Prostate gland (tissue), 2 donors: ENCODE measurements around the gene DSC2. TPM values are rescaled to one million over a fixed set of nuclear protein-coding genes. Genes with fewer than 3 reads are reported as not detected.
"Not testable (repeated sequence)": the region's sequence is repeated elsewhere in the genome, so short reads cannot be mapped to it uniquely, and the experiment has no call there.

Experiments
- DNase-seq: peaks from one replicate; pipeline ENCODE4 v3.0.0-alpha.2; 2019; ENCODE audit warnings: low spot score
- H3K27ac ChIP-seq, 2 donors: fragments of 200-600 bp; sonication (generic); 2 replicates each; pipeline ENCODE4 v1.5.1; 2017 to 2019
- H3K27me3 ChIP-seq: fragments of 200-600 bp; sonication (generic); replicated peaks from 2 replicates; pipeline ENCODE4 v1.5.1; 2019; ENCODE audit not compliant: insufficient read depth
- H3K36me3 ChIP-seq, 2 donors: fragments of 200-600 bp; sonication (generic); 1 replicate in 1 of 2; 2 replicates in 1 of 2; pipeline versions ENCODE4 v1.5.1 to v1.8.1; 2017 to 2019
- H3K4me1 ChIP-seq: fragments of 200-600 bp; sonication (generic); replicated peaks from 2 replicates; pipeline ENCODE4 v1.5.1; 2019
- H3K4me3 ChIP-seq, 2 donors: fragments of 200-600 bp; sonication (generic); 2 replicates each; pipeline ENCODE4 v1.5.1; 2017 to 2019
- H3K9me3 ChIP-seq: fragments of 200-600 bp; sonication (generic); 2 replicates; pipeline ENCODE4 v1.5.1; 2017
- POLR2A ChIP-seq: fragments of 450-650 bp; IDR thresholded peaks from one replicate; pipeline ENCODE4 v1.6.1; 2016; ENCODE audit warnings: antibody characterized with exemption, mild to moderate bottlenecking
- POLR2AphosphoS5 ChIP-seq: sonication (generic); formaldehyde crosslinking; IDR thresholded peaks from one replicate; pipeline ENCODE4 v1.6.1; 2017; ENCODE audit warnings: antibody characterized with exemption
- WGBS: methylation state at CpG from one replicate; pipeline ENCODE4 v1.1.5; 2018; 5-methylcytosine and 5-hydroxymethylcytosine counted together
- intact Hi-C: fragments of 100-400 bp; cut with DNase I; formaldehyde crosslinking; loops from one replicate; pipeline ENCODE4 v1.14.2; 2022
- total RNA-seq, 2 donors: library from RNA; depleted of rRNA; stranded (reverse); fragments of >200 nt; gene quantifications; one replicate each; pipeline ENCODE4 v1.1.0, GENCODE V29; 2016
- TF ChIP-seq, protein P1 (sequence below), 4 experiments: fragments of 200-600 bp in 2 of 4; fragments of 450-650 bp in 2 of 4; sonication (generic) in 2 of 4; IDR thresholded peaks; 1 replicate in 3 of 4; 2 replicates in 1 of 4; pipeline ENCODE4 v1.5.1; 2016 to 2019; ENCODE audit warnings: antibody characterized with exemption in 4 of 4, mild to moderate bottlenecking in 2 of 4, moderate library complexity in 2 of 4

DSC2 gene
- total RNA-seq, 2 donors from 2014 or later = 8.4 to 29.1 TPM

DNA sequence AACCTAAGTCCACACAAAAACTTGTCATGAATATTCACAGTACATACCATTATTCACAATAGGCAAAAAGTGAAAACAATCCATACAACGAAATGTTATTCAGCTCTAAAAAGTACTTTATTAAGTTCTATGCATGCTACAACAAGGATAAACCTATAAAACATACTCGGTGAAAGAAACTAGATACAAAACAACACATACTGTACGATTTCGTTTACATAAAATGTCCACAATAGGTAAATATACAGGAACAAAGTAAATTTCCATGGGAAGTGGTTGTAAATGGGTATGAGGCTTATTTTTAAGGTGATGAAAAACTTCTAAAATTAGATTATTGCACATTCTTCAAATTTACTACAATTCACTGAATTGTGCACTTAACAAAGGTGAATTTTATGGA lies 67.7 kb downstream of the DSC2 start:
- Histone ChIP-seq H3K36me3 (no peaks in the 10 kb centered on the region), H3K4me1 (no peaks in the 10 kb centered on the region), H3K27ac (no peak overlapping the region), H3K4me3 (no peak overlapping the region), H3K27me3 (no peaks in the 10 kb centered on the region), H3K9me3 (no peaks in the 10 kb centered on the region)
- WGBS = 35% methylated on average over 4 of the region's 4 CpGs
- TF ChIP-seq POLR2A (no peak), POLR2AphosphoS5 (peak; percentile 57)
- intact Hi-C loops = no loop called here
- DNase-seq = no peak

DNA sequence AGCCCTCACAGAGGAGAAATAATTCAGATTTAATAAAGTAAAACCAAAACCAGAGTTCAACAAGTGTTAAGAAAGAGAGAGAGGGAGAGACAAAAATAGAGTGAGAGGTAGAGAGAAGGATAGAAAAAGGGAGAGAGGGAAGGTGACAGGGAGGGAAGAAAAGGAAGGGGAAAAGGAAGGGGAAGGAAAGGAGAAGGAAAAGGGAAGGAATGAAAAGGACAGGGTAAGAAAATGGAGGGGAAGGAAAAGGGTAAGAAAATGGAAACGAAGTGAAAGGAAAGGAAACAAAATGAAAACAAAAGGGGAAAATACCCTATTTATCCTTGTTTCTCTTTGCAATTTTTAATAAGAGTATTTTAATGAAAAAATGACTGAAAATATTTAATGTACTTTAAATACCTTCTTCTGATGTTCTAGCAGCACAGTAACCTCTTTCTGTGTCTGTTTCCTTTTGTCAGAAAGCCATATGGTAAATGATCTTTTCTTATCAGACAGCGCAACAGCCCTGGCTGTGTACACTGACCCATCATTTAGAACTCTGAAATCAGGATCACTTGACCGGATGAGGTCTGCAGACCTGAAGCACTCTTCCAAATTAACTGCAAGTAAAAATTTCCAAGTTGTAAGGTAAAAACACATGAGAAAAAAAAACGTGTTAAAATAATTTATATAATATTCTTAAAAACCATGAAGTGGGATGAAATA lies 71.5 kb downstream of the DSC2 start:
- H3K27ac ChIP-seq = no peak overlapping the region
- no peak overlapping the region for H3K4me3 ChIP-seq
- no peak for TF ChIP-seq POLR2AphosphoS5
- no peak for TF ChIP-seq POLR2A
- TF ChIP-seq, protein P1, sequence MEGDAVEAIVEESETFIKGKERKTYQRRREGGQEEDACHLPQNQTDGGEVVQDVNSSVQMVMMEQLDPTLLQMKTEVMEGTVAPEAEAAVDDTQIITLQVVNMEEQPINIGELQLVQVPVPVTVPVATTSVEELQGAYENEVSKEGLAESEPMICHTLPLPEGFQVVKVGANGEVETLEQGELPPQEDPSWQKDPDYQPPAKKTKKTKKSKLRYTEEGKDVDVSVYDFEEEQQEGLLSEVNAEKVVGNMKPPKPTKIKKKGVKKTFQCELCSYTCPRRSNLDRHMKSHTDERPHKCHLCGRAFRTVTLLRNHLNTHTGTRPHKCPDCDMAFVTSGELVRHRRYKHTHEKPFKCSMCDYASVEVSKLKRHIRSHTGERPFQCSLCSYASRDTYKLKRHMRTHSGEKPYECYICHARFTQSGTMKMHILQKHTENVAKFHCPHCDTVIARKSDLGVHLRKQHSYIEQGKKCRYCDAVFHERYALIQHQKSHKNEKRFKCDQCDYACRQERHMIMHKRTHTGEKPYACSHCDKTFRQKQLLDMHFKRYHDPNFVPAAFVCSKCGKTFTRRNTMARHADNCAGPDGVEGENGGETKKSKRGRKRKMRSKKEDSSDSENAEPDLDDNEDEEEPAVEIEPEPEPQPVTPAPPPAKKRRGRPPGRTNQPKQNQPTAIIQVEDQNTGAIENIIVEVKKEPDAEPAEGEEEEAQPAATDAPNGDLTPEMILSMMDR (IDR thresholded peaks at IDR 0.05) = no peak
- H3K27me3 ChIP-seq = no peaks in the 10 kb centered on the region
- H3K4me1 ChIP-seq = no peaks in the 10 kb centered on the region
- 77% methylated on average over 4 of the region's 4 CpGs for WGBS
- intact Hi-C loops = no loop called here
- no peak for DNase-seq
- H3K36me3 ChIP-seq = no peaks in the 10 kb centered on the region
- no peaks in the 10 kb centered on the region for H3K9me3 ChIP-seq

DNA sequence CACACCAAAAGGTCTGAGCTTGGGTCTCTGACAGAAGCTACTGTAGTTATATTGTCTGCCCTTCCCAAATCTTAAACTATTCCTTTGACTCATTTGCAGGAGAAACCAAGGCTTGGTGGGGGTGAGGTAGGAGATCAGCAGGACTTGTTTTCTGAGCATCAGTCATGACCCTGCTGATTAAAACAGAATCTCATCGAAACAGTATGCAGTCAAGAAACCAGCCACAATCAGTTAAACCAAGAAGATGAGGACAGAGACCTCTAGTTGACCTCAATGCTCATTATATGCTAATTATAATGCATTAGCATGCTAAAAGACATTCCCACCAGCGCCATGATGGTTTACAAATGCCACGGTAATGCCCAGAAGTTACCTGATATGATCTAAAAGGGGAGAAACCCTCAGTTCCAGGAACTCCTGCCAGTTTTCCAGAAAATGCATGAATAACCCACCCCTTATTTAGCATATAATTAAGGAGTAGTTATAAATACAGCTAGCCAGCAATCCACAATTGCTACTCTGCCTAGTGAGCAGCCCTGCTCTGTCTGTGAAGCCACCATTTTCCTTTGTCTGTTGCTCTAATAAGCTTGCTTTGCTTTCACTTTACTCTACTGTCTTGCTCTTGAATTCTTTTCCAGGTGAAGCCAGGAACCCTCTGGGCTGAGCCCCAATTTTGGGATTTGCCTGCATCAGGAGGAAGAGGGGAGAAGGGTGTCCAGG lies 86.3 kb downstream of the DSC2 start:
- Histone ChIP-seq H3K27ac (no peak overlapping the region), H3K9me3 (no peaks in the 10 kb centered on the region), H3K4me3 (no peak overlapping the region), H3K36me3 (no peaks in the 10 kb centered on the region), H3K4me1 (no peaks in the 10 kb centered on the region), H3K27me3 (no peaks in the 10 kb centered on the region)
- intact Hi-C loops = no loop called here
- no peak for DNase-seq
- WGBS = 93% methylated on average over 3 of the region's 3 CpGs
- TF ChIP-seq POLR2A (no peak), POLR2AphosphoS5 (no peak)
- TF ChIP-seq, protein P1 (IDR thresholded peaks at IDR 0.05) = no peak

DNA sequence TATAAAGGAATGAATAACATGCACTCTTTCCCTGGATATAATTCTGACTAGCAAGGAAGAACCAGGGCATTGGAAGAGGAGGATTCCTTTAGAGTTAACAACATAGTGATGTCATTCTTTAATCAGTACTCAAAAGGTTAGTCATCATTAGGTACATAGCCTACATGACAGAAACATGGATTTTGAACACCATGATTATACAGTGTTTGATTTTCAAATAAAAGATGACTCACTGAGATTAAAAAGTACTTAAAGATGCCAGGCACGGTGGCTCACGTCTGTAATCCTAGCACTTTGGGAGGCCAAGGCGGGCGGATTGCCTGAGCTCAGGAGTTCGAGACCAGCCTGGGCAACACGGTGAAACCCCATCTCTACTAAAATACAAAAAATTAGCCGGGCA lies 90.8 kb downstream of the DSC2 start:
- DNase-seq = not testable (repeated sequence)

DNA sequence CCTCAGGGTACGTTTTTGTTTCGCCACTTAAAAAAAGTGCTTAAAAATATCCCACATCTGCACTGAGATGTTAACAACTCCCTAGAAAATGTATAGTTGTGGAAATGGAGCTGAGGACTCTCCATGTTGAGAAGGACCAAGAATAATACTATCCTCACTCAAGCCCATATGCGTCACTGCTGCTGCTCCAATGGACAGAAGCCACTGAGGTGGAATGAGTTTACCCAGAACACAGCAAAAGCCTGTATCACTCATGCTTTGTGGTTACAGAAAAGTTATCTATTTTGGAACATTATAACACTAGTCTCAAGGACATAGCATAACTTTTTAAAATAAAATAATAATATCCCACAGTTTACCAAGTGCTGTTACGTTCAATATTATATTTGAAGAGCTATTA lies 91.6 kb downstream of the DSC2 start:
- WGBS = 94% methylated on average over 4 of the region's 4 CpGs
- Histone ChIP-seq H3K4me1 (no peaks in the 10 kb centered on the region), H3K4me3 (no peak overlapping the region), H3K27me3 (no peaks in the 10 kb centered on the region), H3K36me3 (no peaks in the 10 kb centered on the region), H3K9me3 (no peaks in the 10 kb centered on the region), H3K27ac (no peak overlapping the region)
- TF ChIP-seq, protein P1 (IDR thresholded peaks at IDR 0.05) = no peak
- TF ChIP-seq POLR2A = no peak
- TF ChIP-seq POLR2AphosphoS5 = no peak
- intact Hi-C loops = no loop called here
- no peak for DNase-seq

More for the DNA sequence above, 90.8 kb downstream of the DSC2 start:
- H3K4me3 ChIP-seq, H3K9me3 ChIP-seq, intact Hi-C loops, H3K36me3 ChIP-seq, H3K27ac ChIP-seq, H3K4me1 ChIP-seq, H3K27me3 ChIP-seq: not testable (repeated sequence)
- TF ChIP-seq POLR2AphosphoS5 = peak; percentile 15
- WGBS = 74% methylated on average over 7 of the region's 7 CpGs

Other genes with a start within 250 kb of the DSC2 start
- gene DSC3, start 59.7 kb downstream of the DSC2 start, total RNA-seq = 10 to 100 TPM; 13.5 to 32.1 TPM
- gene DSC1, start 60.4 kb upstream of the DSC2 start, total RNA-seq = 1 to 10 TPM in 1 of 2 donors, under 1 TPM in 1; 0.23 to 2.1 TPM
- 1 to 10 TPM in 1 of 2 donors, under 1 TPM in 1; 0.32 to 5.5 TPM for gene DSG1, start 215.7 kb upstream of the DSC2 start, total RNA-seq